HG02571 (cell line): ENCODE data around the gene CNN1.

ENCODE experiments used
- ATAC-seq: cut with Tn5 transposase; IDR thresholded peaks from one replicate; pipeline ENCODE4 v1.9.1; 2021; ENCODE audit warnings: mild to moderate bottlenecking, moderate library complexity; ENCODE audit not compliant: unreplicated experiment

The CNN1 gene

GRCh38 chr19:11538232-11539036, at the start of gene CNN1:
CNN1 (plus strand) TSS chr19:11538851; CDS start chr19:11538928, 77 bp downstream.
- ATAC-seq = no peak

GRCh38 chr19:11489378-11489777, 49.3 kb upstream of the CNN1 start:
- ATAC-seq = no peak

- no peak for ATAC-seq
These were observed 43.9 kb upstream of the CNN1 start for GRCh38 chr19:11494634-11495285.

- no peak for ATAC-seq
These were observed 43.2 kb upstream of the CNN1 start for GRCh38 chr19:11495481-11495880.

- no peak for ATAC-seq
These were observed 42.8 kb upstream of the CNN1 start for GRCh38 chr19:11495885-11496284.

GRCh38 chr19:11496391-11497163, 42.1 kb upstream of the CNN1 start:
- no peak for ATAC-seq

- ATAC-seq = no peak
These were observed 39.4 kb upstream of the CNN1 start for GRCh38 chr19:11499220-11499726.

- ATAC-seq = no peak
These were observed 38.7 kb upstream of the CNN1 start for GRCh38 chr19:11499890-11500420.

GRCh38 chr19:11504502-11505031, 34.1 kb upstream of the CNN1 start:
- no peak for ATAC-seq

- ATAC-seq = peak; percentile 81
These were observed 33.6 kb upstream of the CNN1 start for GRCh38 chr19:11505032-11505503.

GRCh38 chr19:11505504-11506100, 33.0 kb upstream of the CNN1 start, which contains the start of gene ZNF653:
ZNF653 (minus strand) TSS chr19:11505839; CDS start chr19:11505786, 53 bp downstream.
- peak; percentile 60 for ATAC-seq

GRCh38 chr19:11506101-11506555, 32.5 kb upstream of the CNN1 start:
- peak; percentile 23 for ATAC-seq

GRCh38 chr19:11506967-11507366, 31.7 kb upstream of the CNN1 start:
- no peak for ATAC-seq

- ATAC-seq = no peak
These were observed 31.1 kb upstream of the CNN1 start for GRCh38 chr19:11507370-11508078.

GRCh38 chr19:11510444-11510843, 28.2 kb upstream of the CNN1 start:
- ATAC-seq = no peak

GRCh38 chr19:11513946-11514345, 24.7 kb upstream of the CNN1 start:
- ATAC-seq = no peak

GRCh38 chr19:11519138-11519537, 19.5 kb upstream of the CNN1 start:
- no peak for ATAC-seq

GRCh38 chr19:11528551-11529341, 9.9 kb upstream of the CNN1 start, which contains the start of gene ECSIT:
ECSIT (minus strand) TSS chr19:11529134; CDS start chr19:11519170, 9,964 bp downstream.
- ATAC-seq = peak; percentile 96
